ENCODE measurements around the gene ELOVL5.
A peak's percentile ranks its signal among the peaks of the same experiment; 100 is the strongest.
"Not testable (repeated sequence)": the region's sequence is repeated elsewhere in the genome, so short reads cannot be mapped to it uniquely, and the experiment has no call there.

The ELOVL5 gene

DNA sequence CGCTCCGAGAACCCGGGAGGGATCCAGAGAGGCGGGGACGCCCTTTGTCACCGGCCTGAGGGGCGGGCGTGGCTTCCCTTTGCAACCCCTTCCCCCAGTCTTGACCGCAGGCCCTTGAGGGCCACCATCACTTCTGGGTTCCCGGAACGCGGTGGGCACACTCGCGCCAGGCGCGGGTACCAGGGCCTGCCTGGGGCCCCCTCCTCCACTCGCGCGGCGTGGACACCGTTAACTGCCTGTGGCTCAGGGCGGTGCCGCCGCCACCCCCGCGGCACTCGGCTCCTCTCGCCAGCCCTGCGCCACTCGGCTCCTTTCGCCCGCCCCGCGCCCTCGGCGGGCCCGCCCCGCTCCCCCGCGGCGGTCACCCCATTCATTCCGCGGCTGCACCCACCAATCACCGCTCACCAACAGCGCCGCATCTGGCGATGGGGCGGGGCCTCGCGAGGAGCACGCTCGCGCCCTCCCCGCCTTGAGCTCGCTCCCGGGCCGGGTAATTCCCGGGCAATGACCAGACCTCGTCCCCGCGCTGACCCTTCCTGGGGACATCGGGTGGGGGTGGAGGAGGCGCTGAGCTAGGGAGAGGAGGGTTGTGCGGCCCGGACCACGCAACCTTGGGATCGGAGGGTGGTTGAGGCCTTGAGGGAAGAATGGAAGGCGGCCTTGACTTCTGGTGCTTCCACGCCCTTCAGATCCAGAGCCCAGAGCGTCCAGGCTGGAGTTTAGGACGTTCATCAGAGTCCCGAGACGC lies 10.5 kb upstream of the ELOVL5 start:
- peak; percentile 87 for DNase-seq (ENCODE audit: low read depth)

DNA sequence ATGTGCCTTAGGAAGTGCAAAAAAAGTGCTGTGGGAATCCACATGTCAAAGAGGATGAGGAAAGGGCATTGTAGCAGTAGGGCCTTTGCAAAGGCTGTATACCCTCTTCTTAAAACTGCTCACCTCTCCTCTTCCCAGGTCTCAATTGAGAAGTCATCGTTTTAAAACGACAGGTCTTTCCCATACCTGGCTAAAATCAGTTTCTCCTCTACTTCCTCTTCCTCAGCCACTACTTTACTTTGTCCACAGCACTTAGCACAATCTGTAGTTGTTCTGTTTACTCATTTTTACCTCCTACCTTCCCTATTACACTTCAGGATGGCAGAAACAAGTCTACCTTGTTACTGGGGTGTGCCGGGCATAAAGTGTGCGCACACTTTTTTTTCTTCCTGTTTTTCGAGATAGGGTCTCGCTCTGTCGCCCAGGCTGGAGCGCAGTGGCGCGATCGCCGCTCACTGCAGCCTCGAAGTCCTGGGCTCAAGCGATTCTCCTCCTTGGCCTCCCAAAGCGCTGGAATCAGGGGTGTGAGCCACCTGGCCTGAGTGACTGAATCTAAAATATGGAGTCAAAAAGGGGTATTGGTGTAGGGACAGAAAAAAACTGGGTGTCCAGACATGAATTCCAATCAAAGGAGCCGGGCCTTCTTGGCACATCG lies 9.8 kb upstream of the ELOVL5 start:
- no peak for DNase-seq (ENCODE audit: low read depth)

DNA sequence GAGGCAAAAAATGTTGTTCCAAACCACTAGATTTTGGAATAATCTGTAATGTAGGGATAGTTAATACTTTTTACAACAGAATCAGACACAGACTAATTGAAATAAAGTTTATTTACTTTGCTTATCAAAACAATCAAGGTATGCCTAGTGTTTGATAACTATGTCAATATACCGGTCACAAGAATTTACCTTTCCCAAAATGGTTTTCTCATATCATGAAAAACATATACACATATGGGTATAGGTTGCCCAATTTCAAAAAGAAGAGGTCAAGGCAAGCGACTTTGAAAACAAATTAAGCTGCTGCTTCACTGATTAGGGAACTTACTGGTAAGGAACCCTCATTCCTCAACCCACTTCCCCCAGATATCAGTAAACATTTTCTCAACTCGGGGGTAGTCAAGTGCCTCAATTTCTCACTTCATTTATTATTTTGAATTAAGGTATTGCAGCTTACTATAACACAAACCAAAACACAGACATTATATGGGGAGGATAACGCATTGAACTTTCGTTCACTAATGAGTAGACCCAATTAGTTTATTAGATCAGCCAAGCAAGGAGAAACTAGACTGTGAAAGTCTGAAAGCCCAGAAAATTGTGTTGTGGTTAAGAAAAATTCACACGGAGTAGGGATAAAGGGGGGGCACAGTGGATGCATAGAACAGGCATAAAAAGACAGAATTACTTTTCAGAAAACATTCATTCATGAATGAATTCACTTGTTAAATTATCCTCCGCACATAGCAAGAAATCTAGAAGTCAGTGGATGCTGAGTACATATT lies 9.0 kb upstream of the ELOVL5 start:
- no peak for DNase-seq (ENCODE audit: low read depth)

DNA sequence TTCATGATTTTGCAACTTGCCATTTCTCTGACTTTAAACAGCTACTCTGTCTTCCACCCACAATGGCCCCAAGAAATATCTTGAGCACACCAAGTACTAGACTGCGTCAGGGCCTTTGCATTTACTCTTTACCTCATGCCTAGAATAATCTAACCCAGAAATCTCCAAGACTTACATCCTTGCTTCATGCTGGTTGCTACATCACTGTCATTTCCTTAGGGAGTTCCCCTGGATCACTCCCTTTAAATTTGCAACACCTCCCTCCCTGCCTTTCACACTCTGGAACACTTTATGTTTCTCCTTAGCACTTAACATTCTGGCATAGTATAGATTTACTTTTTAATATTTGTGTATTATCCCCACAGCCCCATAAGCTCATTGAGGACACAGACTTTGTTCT lies 4.9 kb upstream of the ELOVL5 start:
- DNase-seq (ENCODE audit: low read depth), result no peak

DNA sequence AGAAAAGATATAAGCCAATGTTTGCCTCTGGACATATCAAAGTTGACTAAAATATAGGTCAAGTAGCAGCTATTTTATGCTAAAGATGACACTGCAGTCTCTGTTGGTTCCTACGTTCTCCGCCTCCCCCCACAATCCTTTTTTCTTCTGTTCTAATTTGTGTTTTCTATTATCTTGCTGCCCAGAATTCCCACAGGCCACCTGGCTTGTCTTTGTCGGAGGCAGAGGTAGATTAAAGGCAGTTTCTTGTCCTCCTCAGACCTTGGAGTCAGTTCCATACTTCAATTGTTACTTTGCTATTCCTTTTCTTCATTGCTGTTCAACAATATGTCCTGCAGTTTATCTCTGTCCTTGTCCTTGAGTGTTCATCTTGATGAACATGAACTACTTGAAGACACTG lies 3.6 kb upstream of the ELOVL5 start:
- DNase-seq (ENCODE audit: low read depth), result no peak

DNA sequence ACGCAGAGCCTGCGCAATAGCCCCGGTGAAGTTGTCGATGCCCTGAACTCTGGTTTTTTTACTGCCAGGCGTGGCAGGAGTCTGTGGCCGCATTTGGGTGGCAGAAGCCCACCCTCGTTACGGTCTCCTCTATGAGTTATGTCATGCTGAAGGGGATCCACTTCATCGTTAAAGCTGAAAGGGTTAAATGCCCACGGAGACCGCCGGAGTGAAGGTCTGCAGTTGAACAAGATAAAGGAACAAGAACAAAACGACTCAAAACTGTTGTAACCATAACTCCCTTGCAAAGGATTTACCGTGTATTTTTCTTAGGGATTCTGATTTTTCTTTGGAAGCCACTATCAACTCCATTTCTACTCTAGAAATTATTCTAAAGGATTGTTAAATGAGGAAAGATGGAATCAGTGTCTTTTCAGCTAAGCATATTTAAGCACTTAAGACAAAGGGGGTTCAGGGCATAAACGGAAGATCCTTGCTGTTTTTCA lies 501 bp upstream of the ELOVL5 start:
- no peak for DNase-seq (ENCODE audit: low read depth)

DNA sequence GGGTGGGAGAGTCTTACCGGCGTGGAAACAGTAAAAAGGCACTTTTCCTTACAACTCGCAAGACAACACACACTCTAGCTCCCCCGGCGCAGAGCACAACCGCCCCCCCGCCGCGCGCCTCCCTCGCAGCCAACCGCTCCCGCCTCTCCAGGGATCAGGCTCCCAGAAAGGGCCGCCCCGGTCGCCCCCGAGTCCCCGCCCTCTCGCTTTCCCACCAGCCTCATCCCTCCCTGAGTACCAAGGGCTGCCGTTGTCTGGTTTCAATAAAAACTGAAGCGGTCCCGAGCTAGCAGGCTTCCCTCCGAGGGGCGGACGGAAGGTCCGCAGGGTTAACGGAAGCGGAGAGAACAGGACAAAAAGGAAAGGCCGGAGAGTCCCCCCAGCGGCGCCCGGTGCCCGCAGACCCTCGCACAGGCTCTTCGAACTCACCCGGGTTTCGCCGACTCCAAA lies 804 bp downstream of the ELOVL5 start:
- DNase-seq (ENCODE audit: low read depth), result peak; percentile 24

DNA sequence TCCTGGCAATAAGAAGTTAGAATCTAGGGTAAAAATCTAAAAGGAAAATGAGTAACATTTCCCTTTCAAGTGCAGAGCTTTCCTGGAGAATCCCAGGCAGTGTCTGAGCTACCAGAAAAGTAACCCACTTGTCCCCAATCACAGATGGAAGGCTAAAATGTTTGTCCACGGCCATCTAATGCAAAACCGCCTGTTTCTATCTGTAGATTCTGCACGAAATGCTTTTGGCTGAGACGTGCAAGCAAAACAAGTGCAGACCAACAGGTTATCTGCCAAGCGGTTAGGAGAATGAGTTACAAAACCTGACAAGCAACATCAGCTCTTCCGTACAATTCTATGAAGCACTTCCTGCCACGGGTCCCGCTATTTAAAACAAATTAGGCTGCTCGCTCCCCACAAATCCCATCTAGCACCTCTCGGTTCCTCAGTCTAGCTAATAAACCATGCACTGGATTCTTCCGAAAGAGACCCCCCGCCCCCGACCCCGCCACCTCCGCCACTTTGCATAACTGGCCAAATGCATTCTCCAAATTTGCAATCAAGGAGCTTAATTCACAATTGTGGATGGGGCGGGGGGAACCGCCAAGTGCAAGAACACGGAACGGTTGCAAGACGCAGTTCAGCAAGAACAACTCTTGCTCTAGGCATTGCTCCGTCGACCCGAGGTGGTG lies 1.4 kb downstream of the ELOVL5 start:
- DNase-seq (ENCODE audit: low read depth), result no peak

DNA sequence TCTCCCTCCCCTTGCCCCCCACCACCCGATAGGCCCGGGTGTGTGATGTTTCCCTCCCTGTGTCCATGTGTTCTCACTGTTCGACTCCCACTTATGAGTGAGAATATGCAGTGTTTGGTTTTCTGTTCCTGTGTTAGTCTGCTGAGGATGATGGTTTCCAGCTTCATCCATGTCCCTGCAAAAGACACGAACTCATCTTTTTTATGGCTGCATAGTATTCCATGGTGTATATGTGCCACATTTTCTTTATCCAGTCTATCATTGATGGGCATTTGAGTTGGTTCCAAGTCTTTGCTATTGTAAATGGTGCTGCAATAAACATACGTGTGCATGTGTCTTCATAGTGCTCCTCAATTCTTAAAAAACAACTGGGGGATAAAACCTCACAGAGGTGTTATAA lies 2.7 kb downstream of the ELOVL5 start:
- not testable (repeated sequence) for DNase-seq (ENCODE audit: low read depth)

DNA sequence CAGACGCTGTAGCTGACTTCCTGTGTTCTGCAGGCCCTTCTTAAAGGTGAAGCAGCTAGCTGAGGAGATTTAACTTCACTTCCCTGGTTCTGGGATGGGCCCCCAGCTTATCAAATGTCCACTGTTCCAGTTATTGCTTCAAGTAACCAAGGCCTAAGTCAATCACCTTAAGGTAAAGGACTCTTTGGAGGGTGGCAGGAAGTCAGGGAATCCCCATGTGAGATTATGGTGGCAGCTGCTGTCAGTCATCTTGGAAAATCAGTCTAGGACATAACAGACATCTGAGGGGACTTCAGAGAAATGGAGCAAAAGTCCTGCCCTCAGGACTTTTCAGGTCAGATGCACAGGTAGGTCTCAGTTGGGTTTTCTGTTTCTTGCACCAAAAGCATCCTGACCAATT lies 3.8 kb downstream of the ELOVL5 start:
- DNase-seq (ENCODE audit: low read depth), result no peak

DNA sequence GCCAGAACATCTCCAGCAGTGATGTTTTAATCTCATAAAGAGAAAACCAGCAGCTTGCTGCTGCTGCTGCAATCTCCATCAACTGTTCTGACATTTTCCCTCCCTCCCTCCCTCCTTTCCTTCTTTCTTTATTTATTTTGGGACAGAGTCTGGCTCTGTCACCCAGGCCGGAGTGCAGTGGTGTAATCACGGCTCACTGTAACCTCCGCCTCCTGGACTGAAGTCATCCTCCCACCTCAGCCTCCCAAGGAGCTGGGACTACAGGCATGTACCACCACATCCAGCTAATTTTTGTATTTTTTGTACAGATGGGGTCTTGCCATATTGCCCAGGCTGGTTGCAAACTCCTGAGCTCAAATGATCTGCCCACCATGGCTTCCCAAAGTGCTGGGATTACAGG lies 5.7 kb downstream of the ELOVL5 start:
- no peak for DNase-seq (ENCODE audit: low read depth)

DNA sequence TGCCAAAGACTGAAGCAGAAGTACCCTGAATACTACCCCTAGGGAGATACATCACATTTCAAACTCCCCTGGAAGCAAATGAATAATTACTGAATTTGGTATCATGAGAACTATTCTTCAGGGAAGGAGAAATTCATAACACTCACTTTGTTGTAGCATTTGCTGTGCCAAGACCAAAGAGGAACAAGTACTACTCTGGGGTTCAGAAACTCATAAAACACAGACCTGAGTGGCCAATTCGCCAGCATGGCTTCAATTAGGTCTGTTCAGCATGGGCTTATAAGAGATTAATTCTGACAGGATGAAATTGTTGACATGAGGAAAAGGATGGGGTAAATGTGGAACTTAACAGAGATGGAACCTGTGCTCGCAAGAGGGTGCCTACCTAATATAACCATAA lies 6.5 kb downstream of the ELOVL5 start:
- DNase-seq (ENCODE audit: low read depth), result no peak

DNA sequence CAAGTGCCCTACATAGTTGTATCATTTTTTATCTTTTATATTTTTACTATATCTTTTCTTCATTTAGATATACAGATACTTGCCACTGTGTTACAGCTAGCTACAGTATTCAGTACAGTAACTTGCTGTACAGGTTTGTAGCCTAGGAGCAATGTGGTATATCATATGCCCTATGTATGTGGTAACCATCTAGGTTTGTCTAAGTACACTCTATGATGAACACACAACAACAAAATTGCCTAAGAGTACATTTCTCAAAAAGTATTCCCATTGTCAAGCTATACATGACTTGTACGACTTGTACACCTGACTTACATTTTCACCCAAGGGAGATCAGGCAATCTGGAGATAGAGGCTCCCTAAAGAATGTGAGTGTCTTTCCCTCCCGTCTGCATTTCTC lies 8.2 kb downstream of the ELOVL5 start:
- DNase-seq (ENCODE audit: low read depth), result no peak

DNA sequence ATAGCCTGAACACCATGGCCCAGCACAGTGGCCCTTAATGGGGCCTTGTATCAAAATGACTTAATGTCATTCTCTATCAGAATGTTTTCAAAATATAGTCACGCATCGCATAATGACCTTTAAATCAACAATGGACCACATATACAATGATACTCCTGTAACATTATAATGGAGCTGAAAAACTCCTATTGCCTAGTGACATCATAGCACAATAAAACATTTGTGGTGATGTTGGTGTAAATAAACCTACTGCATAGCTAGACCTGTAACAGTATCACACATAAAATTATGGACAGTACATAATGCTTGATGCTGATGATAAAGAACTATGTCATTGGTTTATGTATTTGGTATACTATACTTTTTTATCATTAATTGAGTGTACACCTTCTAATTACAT lies 9.3 kb downstream of the ELOVL5 start:
- DNase-seq (ENCODE audit: low read depth), result no peak

DNA sequence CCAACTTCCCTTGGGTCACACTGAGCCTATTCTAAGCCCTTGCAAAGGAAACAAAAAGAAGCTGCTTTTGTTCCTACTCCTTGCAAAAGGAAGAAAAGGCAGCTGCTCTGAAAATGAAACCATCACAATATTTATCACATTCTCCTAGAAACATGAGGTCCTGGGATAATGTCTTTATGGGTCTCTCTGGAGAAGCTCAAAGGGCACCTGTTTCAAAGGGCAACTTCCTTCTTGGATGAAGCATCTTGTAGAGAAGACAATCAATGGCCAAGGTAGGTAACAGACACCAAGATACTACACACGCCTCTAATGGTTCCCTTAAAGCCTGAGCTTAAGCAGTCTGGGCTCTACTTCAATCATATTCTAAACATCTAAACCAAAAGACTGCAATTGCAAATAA lies 10.4 kb downstream of the ELOVL5 start:
- DNase-seq (ENCODE audit: low read depth), result no peak

DNA sequence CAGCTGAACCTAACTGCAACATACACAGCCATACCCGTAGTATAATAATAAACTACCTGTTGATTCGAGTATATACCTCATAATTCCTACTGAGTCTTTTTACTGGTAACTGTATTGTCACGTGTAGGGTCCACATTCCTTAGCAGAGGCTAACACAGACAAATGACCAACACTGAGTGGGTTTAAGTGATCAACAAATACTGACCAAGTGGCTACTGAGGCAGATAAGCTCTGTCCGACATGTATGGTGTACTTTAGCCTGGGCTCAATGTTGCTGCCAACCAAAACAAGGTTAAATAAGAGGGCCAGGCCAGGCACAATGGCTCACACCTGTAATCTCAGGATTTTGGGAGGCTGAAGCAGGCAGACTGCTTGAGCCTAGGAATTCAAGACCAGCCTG lies 12.7 kb downstream of the ELOVL5 start:
- no peak for DNase-seq (ENCODE audit: low read depth)

DNA sequence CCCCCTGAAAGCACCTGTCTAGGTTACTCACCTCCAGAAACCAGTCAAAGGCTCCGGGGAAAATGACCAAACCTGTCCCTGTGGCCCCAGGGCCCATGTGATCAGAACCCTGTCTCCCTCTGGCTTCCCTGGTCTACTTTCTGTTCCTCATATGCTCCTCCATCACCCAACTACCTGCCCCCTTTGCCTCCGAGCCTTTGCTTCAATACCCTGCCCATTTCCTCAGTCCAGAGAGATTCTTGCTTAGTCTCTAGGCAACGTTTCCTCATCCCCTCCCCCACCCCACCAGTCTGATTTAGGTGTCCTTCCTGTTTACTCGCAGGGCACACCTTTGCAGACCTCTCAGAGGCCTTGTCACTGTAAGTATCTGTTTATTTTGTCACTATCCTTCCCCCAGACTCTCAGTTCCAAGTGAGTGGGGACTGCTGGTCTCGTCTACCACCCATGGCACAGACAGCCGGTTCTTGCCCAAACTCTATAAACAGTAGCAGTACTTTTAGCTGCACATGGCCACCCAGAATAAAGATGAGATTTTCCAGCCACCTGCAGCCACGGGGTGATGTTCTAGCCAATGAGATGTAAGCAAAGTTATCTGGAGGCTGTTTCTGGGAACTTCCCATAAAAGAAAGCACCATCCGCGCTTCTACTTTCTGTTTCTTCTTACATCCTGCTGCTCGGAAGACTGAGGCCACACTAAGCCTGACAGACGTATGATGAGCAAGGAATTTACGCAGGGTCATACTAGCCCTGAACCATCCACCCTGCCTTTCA lies 13.3 kb downstream of the ELOVL5 start:
- peak; percentile 38 for DNase-seq (ENCODE audit: low read depth)

DNA sequence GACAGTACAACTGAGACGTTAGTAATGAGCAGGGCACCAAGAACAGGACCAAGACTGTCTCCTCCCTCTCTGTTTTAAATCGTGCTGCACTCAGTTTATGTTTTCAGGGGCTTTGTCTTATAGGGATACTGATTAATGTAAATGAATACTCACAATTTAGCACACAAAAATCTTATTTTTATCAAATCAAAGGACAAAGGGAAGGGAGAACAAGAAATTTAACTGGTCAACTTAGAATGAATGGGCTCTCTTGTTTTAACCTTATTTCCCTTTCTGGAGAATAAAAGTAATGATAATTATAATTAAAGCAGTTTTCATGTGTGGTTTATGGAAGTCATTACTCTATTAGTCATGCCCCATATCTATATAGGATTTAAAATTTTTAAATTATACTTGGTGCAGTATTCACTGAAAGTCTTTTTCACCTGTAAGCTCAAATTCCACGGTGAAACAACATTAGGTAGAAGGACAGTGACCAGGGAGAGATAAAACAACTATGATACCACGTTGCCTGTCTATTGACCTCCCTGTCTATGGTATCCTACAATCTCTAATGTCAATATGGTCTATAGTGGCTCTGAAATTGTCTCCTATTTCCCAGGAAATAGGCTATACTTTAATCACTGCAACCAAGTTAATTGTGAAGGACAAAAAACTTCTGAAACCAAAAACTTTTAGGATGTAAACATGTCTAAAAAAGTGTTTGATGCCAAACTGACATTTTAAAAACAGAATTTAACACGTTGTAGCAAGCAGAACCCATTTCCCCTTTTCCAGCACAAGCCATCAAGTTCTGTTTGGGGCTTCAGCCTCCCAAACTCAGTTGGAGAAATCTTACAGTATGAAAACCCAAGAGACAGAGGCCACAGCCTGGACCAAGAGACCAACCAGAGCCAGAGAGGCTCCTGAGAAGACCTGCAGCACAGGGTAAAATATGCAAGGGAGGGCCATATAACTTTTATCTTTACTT lies 15.0 kb downstream of the ELOVL5 start:
- no peak for DNase-seq (ENCODE audit: low read depth)

DNA sequence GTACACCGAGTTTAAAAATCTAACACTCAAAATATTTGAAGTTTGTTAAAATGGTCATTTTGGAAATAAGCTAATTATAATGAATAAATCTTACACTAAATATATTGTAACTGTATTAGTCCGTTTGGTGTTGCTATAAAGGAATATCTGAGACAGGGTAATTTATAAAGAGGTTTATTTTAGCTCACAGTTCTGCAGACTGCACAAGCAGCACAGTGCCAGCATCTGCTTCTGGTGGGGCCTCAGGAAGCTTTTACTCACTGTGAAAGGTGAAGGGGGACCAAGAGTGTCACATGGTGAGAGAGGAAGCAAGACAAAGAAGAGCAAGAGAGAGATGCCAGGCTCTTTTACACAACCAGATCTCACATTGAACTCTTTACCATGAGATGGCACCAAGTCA lies 17.1 kb downstream of the ELOVL5 start:
- no peak for DNase-seq (ENCODE audit: low read depth)

DNA sequence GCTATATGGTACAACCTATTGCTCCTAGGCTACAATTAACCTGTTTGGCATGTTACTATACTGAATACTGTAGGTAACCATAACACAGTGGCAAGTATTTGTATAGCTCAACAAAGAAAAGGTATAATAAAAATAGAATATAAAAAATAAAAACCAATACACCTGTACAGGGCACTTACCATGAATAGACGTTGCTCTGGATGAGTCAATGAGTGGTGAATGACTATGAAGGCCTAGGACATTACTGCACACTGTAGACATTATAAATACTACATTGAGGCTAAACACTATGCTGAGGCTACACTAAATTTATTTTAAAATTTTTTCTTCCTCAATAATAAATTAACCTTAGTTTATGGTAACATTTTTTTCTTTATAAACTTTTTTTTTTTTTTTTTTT lies 18.6 kb downstream of the ELOVL5 start:
- DNase-seq (ENCODE audit: low read depth), result no peak
